ENCODE measurements around the gene NR6A1. TPM values are rescaled to one million over a fixed set of nuclear protein-coding genes. Genes with fewer than 3 reads are reported as not detected.
"Not testable (repeated sequence)": the region's sequence is repeated elsewhere in the genome, so short reads cannot be mapped to it uniquely, and the experiment has no call there.

Gene NR6A1
- total RNA-seq, 1 experiment from 2014 or later: 1.1 TPM

- no peak for DNase-seq (ENCODE audit: low read depth)
Measured at GRCh38 chr9:124618476-124618875, 152.6 kb downstream of the NR6A1 start.

- peak; percentile 72 for DNase-seq (ENCODE audit: low read depth)
Measured at GRCh38 chr9:124617477-124618141, 153.5 kb downstream of the NR6A1 start.

- no peak for DNase-seq (ENCODE audit: low read depth)
Measured at GRCh38 chr9:124616961-124617360, 154.2 kb downstream of the NR6A1 start.

- DNase-seq (ENCODE audit: low read depth): not testable (repeated sequence)
Measured at GRCh38 chr9:124615840-124616239, 155.3 kb downstream of the NR6A1 start.

GRCh38 chr9:124615100-124615742 is 155.9 kb downstream of the NR6A1 start:
- no peak for DNase-seq (ENCODE audit: low read depth)

GRCh38 chr9:124613849-124614248 is 157.3 kb downstream of the NR6A1 start:
- DNase-seq (ENCODE audit: low read depth): no peak

GRCh38 chr9:124611106-124611505 is 160.0 kb downstream of the NR6A1 start:
- no peak for DNase-seq (ENCODE audit: low read depth)

GRCh38 chr9:124606027-124606426 is 165.1 kb downstream of the NR6A1 start:
- no peak for DNase-seq (ENCODE audit: low read depth)

- no peak for DNase-seq (ENCODE audit: low read depth)
Measured at GRCh38 chr9:124605258-124605657, 165.9 kb downstream of the NR6A1 start.

GRCh38 chr9:124602632-124603031 is 168.5 kb downstream of the NR6A1 start:
- no peak for DNase-seq (ENCODE audit: low read depth)

GRCh38 chr9:124602204-124602603 is 168.9 kb downstream of the NR6A1 start:
- no peak for DNase-seq (ENCODE audit: low read depth)

GRCh38 chr9:124600407-124600806 is 170.7 kb downstream of the NR6A1 start:
- DNase-seq (ENCODE audit: low read depth): no peak

GRCh38 chr9:124599121-124599795 is 171.9 kb downstream of the NR6A1 start:
- no peak for DNase-seq (ENCODE audit: low read depth)

GRCh38 chr9:124598048-124598447 is 173.1 kb downstream of the NR6A1 start:
- DNase-seq (ENCODE audit: low read depth): no peak

GRCh38 chr9:124596172-124596839 is 174.8 kb downstream of the NR6A1 start:
- DNase-seq (ENCODE audit: low read depth): no peak

- no peak for DNase-seq (ENCODE audit: low read depth)
Measured at GRCh38 chr9:124595743-124596142, 175.4 kb downstream of the NR6A1 start.

GRCh38 chr9:124594673-124595072 is 176.4 kb downstream of the NR6A1 start:
- no peak for DNase-seq (ENCODE audit: low read depth)

- no peak for DNase-seq (ENCODE audit: low read depth)
Measured at GRCh38 chr9:124594225-124594624, 176.9 kb downstream of the NR6A1 start.

GRCh38 chr9:124593651-124594058 is 177.5 kb downstream of the NR6A1 start:
- no peak for DNase-seq (ENCODE audit: low read depth)

- no peak for DNase-seq (ENCODE audit: low read depth)
Measured at GRCh38 chr9:124593200-124593599, 177.9 kb downstream of the NR6A1 start.

GRCh38 chr9:124590889-124591641 is 180.0 kb downstream of the NR6A1 start:
- DNase-seq (ENCODE audit: low read depth): no peak

GRCh38 chr9:124584631-124585030 is 186.5 kb downstream of the NR6A1 start:
- DNase-seq (ENCODE audit: low read depth): no peak

Measured in LHCN-M2 (cell line).